ENCODE data around the gene SHISA5. TPM values are rescaled to one million over a fixed set of nuclear protein-coding genes. Genes with fewer than 3 reads are reported as not detected.
A peak's percentile ranks its signal among the peaks of the same experiment; 100 is the strongest.

The SHISA5 gene
- total RNA-seq, 1 experiment from 2014 or later: 192 TPM

GRCh38 chr3:48446043-48446424, 57.9 kb downstream of the SHISA5 start:
- no peaks in the 10 kb centered on the region for H3K27me3 Mint-ChIP-seq (ENCODE audit: unreplicated experiment)
- DNase-seq: no peak
- intact Hi-C loops (cut with micrococcal nuclease; ENCODE audit: unreplicated experiment): no loop called here
- peaks cover 63% of the 10 kb centered on the region for H3K36me3 Mint-ChIP-seq (ENCODE audit: insufficient read depth, unreplicated experiment)
- CTCF ChIA-PET: interaction anchor here (0.5 to 2.5 kb wide), 3 partner anchors 10 to 1001 kb away, joined by 3 to 16 read pairs (median 4); no protein-coding TSS in a partner anchor
- TF ChIP-seq CTCF (IDR thresholded peaks at IDR 0.05; ENCODE audit: unreplicated experiment): no peak
- H3K9me3 Mint-ChIP-seq (ENCODE audit: low read depth, unreplicated experiment): no peaks in the 10 kb centered on the region
- H3K27ac Mint-ChIP-seq (ENCODE audit: unreplicated experiment): peak overlapping the region; percentile 94
- H3K4me3 Mint-ChIP-seq (ENCODE audit: low read depth, unreplicated experiment): peak overlapping the region; percentile 99
- TSS peak; percentile 74 for BruUV-seq (replicated peaks)
- peaks cover 28% of the 10 kb centered on the region for H3K4me1 Mint-ChIP-seq (ENCODE audit: low read depth, unreplicated experiment)

GRCh38 chr3:48445277-48445882, 58.6 kb downstream of the SHISA5 start:
- Mint-ChIP-seq H3K9me3 (ENCODE audit: low read depth, unreplicated experiment) (no peaks in the 10 kb centered on the region), H3K4me3 (ENCODE audit: low read depth, unreplicated experiment) (peak overlapping the region; percentile 99), H3K4me1 (ENCODE audit: low read depth, unreplicated experiment) (peaks cover 28% of the 10 kb centered on the region), H3K27me3 (ENCODE audit: unreplicated experiment) (no peaks in the 10 kb centered on the region), H3K27ac (ENCODE audit: unreplicated experiment) (no peak overlapping the region), H3K36me3 (ENCODE audit: insufficient read depth, unreplicated experiment) (peaks cover 69% of the 10 kb centered on the region)
- intact Hi-C loops (cut with micrococcal nuclease; ENCODE audit: unreplicated experiment): no loop called here
- CTCF ChIA-PET: interaction anchor here (0.8 to 2.5 kb wide), 2 partner anchors 9 kb away, joined by 5 to 16 read pairs; no protein-coding TSS in a partner anchor
- TF ChIP-seq CTCF (IDR thresholded peaks at IDR 0.05; ENCODE audit: unreplicated experiment): no peak
- no peak for DNase-seq
- no TSS peak for BruUV-seq (replicated peaks)

- Mint-ChIP-seq H3K9me3 (ENCODE audit: low read depth, unreplicated experiment) (no peaks in the 10 kb centered on the region), H3K4me3 (ENCODE audit: low read depth, unreplicated experiment) (peak overlapping the region; percentile 90), H3K4me1 (ENCODE audit: low read depth, unreplicated experiment) (peaks cover 33% of the 10 kb centered on the region), H3K27me3 (ENCODE audit: unreplicated experiment) (no peaks in the 10 kb centered on the region), H3K36me3 (ENCODE audit: insufficient read depth, unreplicated experiment) (peaks cover 60% of the 10 kb centered on the region), H3K27ac (ENCODE audit: unreplicated experiment) (no peak overlapping the region)
- TF ChIP-seq CTCF (IDR thresholded peaks at IDR 0.05; ENCODE audit: unreplicated experiment): no peak
- intact Hi-C loops (cut with micrococcal nuclease; ENCODE audit: unreplicated experiment): no loop called here
- CTCF ChIA-PET: no interaction called here
- DNase-seq: no peak
- no TSS peak for BruUV-seq (replicated peaks)
Observed at GRCh38 chr3:48441940-48442339, 62.0 kb downstream of the SHISA5 start.

GRCh38 chr3:48440590-48440958, 63.4 kb downstream of the SHISA5 start:
- Mint-ChIP-seq H3K9me3 (ENCODE audit: low read depth, unreplicated experiment) (no peaks in the 10 kb centered on the region), H3K36me3 (ENCODE audit: insufficient read depth, unreplicated experiment) (peaks cover 48% of the 10 kb centered on the region), H3K4me3 (ENCODE audit: low read depth, unreplicated experiment) (peak overlapping the region; percentile 90), H3K4me1 (ENCODE audit: low read depth, unreplicated experiment) (peaks cover 23% of the 10 kb centered on the region), H3K27me3 (ENCODE audit: unreplicated experiment) (no peaks in the 10 kb centered on the region), H3K27ac (ENCODE audit: unreplicated experiment) (peak overlapping the region; percentile 88)
- intact Hi-C loops (cut with micrococcal nuclease; ENCODE audit: unreplicated experiment): no loop called here
- CTCF ChIA-PET: interaction anchor here (1.2 to 1.5 kb wide), 2 partner anchors 12 to 40 kb away, joined by 3 to 19 read pairs; no protein-coding TSS in a partner anchor
- no peak for TF ChIP-seq CTCF (IDR thresholded peaks at IDR 0.05; ENCODE audit: unreplicated experiment)
- no peak for DNase-seq
- BruUV-seq (replicated peaks): TSS peak; percentile 64
